ENCODE measurements around the gene NR2F1.

NR2F1 gene

GRCh38 chr5:93616538-93617174 lies 33.6 kb downstream of the NR2F1 start:
- peaks cover 75% of the 10 kb centered on the region for H3K27me3 Mint-ChIP-seq (ENCODE audit: low read depth)
- H3K27ac Mint-ChIP-seq = no peak overlapping the region
- H3K9me3 Mint-ChIP-seq = no peaks in the 10 kb centered on the region
- H3K36me3 Mint-ChIP-seq (ENCODE audit: low read depth) = no peaks in the 10 kb centered on the region
- H3K4me1 Mint-ChIP-seq (ENCODE audit: low read depth) = peaks cover 11% of the 10 kb centered on the region
- no peak overlapping the region for H3K4me3 Mint-ChIP-seq

GRCh38 chr5:93620487-93621326 lies 37.7 kb downstream of the NR2F1 start:
- peaks cover 14% of the 10 kb centered on the region for H3K4me1 Mint-ChIP-seq (ENCODE audit: low read depth)
- no peaks in the 10 kb centered on the region for H3K9me3 Mint-ChIP-seq
- peak overlapping the region; percentile 1 for H3K27ac Mint-ChIP-seq
- H3K27me3 Mint-ChIP-seq (ENCODE audit: low read depth) = peaks cover 68% of the 10 kb centered on the region
- H3K36me3 Mint-ChIP-seq (ENCODE audit: low read depth) = no peaks in the 10 kb centered on the region
- H3K4me3 Mint-ChIP-seq = peak overlapping the region; percentile 90

- Mint-ChIP-seq H3K4me1 (ENCODE audit: low read depth) (peaks cover 14% of the 10 kb centered on the region), H3K4me3 (peak overlapping the region; percentile 4), H3K27ac (no peak overlapping the region), H3K36me3 (ENCODE audit: low read depth) (no peaks in the 10 kb centered on the region), H3K9me3 (no peaks in the 10 kb centered on the region), H3K27me3 (ENCODE audit: low read depth) (peaks cover 61% of the 10 kb centered on the region)
Observed at GRCh38 chr5:93621327-93621798, 38.3 kb downstream of the NR2F1 start.

- H3K9me3 Mint-ChIP-seq = no peaks in the 10 kb centered on the region
- H3K4me1 Mint-ChIP-seq (ENCODE audit: low read depth) = peaks cover 14% of the 10 kb centered on the region
- no peak overlapping the region for H3K27ac Mint-ChIP-seq
- H3K27me3 Mint-ChIP-seq (ENCODE audit: low read depth) = peaks cover 51% of the 10 kb centered on the region
- H3K36me3 Mint-ChIP-seq (ENCODE audit: low read depth) = no peaks in the 10 kb centered on the region
- no peak overlapping the region for H3K4me3 Mint-ChIP-seq
Observed at GRCh38 chr5:93622240-93622885, 39.3 kb downstream of the NR2F1 start.

GRCh38 chr5:93623153-93623552 lies 40.1 kb downstream of the NR2F1 start:
- peaks cover 14% of the 10 kb centered on the region for H3K4me1 Mint-ChIP-seq (ENCODE audit: low read depth)
- peaks cover 51% of the 10 kb centered on the region for H3K27me3 Mint-ChIP-seq (ENCODE audit: low read depth)
- H3K27ac Mint-ChIP-seq = no peak overlapping the region
- H3K4me3 Mint-ChIP-seq = no peak overlapping the region
- H3K9me3 Mint-ChIP-seq = no peaks in the 10 kb centered on the region
- H3K36me3 Mint-ChIP-seq (ENCODE audit: low read depth) = no peaks in the 10 kb centered on the region

GRCh38 chr5:93626801-93627200 lies 43.8 kb downstream of the NR2F1 start:
- no peak overlapping the region for H3K4me3 Mint-ChIP-seq
- H3K27me3 Mint-ChIP-seq (ENCODE audit: low read depth) = peaks cover 27% of the 10 kb centered on the region

GRCh38 chr5:93632327-93632726 lies 49.3 kb downstream of the NR2F1 start:
- Mint-ChIP-seq H3K27ac (no peak overlapping the region), H3K4me1 (ENCODE audit: low read depth) (no peaks in the 10 kb centered on the region), H3K27me3 (ENCODE audit: low read depth) (no peaks in the 10 kb centered on the region), H3K4me3 (no peak overlapping the region), H3K36me3 (ENCODE audit: low read depth) (no peaks in the 10 kb centered on the region), H3K9me3 (no peaks in the 10 kb centered on the region)

More at GRCh38 chr5:93626801-93627200, 43.8 kb downstream of the NR2F1 start:
- Mint-ChIP-seq H3K27ac (no peak overlapping the region), H3K4me1 (ENCODE audit: low read depth) (peaks cover 3% of the 10 kb centered on the region), H3K36me3 (ENCODE audit: low read depth) (no peaks in the 10 kb centered on the region), H3K9me3 (no peaks in the 10 kb centered on the region)

- Mint-ChIP-seq H3K27ac (no peak overlapping the region), H3K4me3 (no peak overlapping the region), H3K4me1 (ENCODE audit: low read depth) (no peaks in the 10 kb centered on the region), H3K27me3 (ENCODE audit: low read depth) (no peaks in the 10 kb centered on the region), H3K9me3 (no peaks in the 10 kb centered on the region), H3K36me3 (ENCODE audit: low read depth) (no peaks in the 10 kb centered on the region)
Observed at GRCh38 chr5:93635991-93636390, 53.0 kb downstream of the NR2F1 start.

- no peaks in the 10 kb centered on the region for H3K27me3 Mint-ChIP-seq (ENCODE audit: low read depth)
- H3K4me3 Mint-ChIP-seq = no peak overlapping the region
- no peak overlapping the region for H3K27ac Mint-ChIP-seq
Observed at GRCh38 chr5:93636837-93637236, 53.8 kb downstream of the NR2F1 start.

GRCh38 chr5:93637697-93638096 lies 54.7 kb downstream of the NR2F1 start:
- Mint-ChIP-seq H3K27me3 (ENCODE audit: low read depth) (no peaks in the 10 kb centered on the region), H3K36me3 (ENCODE audit: low read depth) (no peaks in the 10 kb centered on the region), H3K4me1 (ENCODE audit: low read depth) (no peaks in the 10 kb centered on the region), H3K27ac (no peak overlapping the region), H3K4me3 (no peak overlapping the region), H3K9me3 (no peaks in the 10 kb centered on the region)

More at GRCh38 chr5:93636837-93637236, 53.8 kb downstream of the NR2F1 start:
- no peaks in the 10 kb centered on the region for H3K36me3 Mint-ChIP-seq (ENCODE audit: low read depth)
- H3K9me3 Mint-ChIP-seq = no peaks in the 10 kb centered on the region
- no peaks in the 10 kb centered on the region for H3K4me1 Mint-ChIP-seq (ENCODE audit: low read depth)

- no peak overlapping the region for H3K27ac Mint-ChIP-seq
- no peaks in the 10 kb centered on the region for H3K36me3 Mint-ChIP-seq (ENCODE audit: low read depth)
- H3K27me3 Mint-ChIP-seq (ENCODE audit: low read depth) = no peaks in the 10 kb centered on the region
- no peaks in the 10 kb centered on the region for H3K9me3 Mint-ChIP-seq
- H3K4me3 Mint-ChIP-seq = no peak overlapping the region
- no peaks in the 10 kb centered on the region for H3K4me1 Mint-ChIP-seq (ENCODE audit: low read depth)
Observed at GRCh38 chr5:93642526-93642925, 59.5 kb downstream of the NR2F1 start.

All from T-helper 1 cell treated with Interleukin-12 subunit alpha and Interleukin-12 subunit beta and Interleukin-4 antibody, amounts not matched to agents 30 μg/mL and 1 μg/mL, for 36 hours (primary cell).